ENCODE measurements around the gene SDC4.

SDC4 gene

DNA sequence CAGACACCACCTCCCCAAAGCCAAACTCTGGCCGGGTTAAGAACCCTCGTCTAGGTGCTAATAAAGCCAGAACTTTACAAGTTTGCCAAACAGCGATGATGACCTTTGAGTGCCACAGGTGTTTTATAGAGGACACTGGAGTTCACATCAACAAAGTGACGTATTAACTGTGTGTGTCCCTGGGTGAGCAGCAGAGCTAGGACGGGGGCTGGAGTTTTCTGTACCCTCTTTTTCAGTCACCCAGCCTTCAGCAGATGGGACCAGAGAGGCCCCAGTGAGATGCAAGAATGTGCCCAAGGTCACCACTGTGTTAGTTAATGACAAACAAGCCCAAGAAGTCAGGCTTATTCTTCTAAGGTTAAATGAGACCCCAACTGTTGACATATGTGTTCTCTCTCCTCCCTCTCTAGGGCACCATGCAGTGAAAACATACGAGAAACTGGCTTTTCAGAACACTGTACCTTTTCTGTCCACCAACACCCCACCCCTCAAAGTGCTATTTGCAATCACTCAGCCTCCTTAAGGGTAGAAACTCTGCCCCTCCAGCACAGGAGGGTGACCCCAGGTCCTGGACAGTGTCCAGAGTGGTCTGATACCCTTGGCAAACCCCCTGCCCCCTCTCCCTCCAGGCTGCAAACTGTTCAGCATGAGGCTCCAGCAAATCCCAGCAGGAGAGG lies 5.2 kb downstream of the SDC4 start:
- no peak for DNase-seq

DNA sequence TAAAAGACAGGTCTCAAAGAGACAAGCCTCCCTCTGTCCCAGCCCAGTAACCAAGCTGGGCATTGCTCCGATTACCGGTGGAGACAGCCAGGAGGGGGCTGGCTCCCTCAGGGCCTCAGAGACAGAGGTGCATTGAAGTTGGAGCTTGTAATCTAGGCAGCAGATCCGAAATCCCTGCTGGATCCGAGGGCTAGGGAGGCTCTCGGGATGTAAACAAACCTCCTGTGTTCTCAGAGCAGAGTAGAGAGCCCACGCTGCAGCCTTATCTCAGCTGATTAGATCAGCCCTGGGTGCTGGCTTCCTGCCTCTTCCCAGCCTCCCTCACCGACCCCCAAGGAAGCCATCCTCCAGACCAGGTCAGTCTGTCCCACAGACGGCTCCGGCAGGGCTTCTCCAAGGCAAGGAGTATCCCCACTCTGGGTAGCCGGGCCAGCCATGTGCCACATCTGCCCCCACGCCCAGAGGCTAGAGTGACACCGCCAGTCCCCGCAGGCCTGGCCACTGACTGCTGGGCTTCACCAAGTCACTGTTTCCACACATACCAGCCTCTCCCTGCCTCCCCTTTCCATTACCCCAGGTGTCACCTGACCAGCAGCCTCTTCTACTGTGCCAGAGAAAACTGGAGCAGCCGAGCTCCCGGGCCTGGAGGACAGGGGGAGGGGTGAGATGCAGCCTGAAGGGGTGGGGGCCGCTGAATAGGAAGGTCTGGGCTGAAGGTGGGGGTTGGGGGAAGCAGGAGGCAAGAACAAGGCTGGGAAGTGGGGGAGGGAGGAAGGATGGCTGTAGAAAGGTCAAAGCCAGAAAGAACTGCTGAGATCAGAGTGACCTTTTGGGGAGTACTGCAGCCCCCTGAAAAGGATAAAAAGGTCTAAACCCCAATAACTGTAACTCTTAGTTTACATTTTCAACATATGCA lies 6.0 kb downstream of the SDC4 start:
- DNase-seq = no peak

DNA sequence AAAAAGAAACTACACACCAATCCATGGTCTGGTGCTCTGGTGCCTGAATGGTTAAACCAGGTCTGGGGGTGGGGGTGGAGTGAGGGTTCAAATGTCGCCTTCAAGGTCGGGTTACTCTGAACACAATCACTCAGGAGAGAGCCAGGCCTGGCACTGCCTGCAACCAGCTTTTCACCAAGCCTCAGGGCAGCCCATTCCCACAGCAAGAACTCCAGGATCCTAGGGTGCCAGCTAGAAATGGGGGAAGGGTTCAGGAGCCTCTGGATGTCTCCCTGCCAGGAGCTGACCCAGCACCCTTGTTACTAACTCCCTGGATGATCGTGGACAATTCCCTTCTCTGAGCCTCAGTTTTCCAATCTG lies 6.7 kb downstream of the SDC4 start:
- no peak for DNase-seq

DNA sequence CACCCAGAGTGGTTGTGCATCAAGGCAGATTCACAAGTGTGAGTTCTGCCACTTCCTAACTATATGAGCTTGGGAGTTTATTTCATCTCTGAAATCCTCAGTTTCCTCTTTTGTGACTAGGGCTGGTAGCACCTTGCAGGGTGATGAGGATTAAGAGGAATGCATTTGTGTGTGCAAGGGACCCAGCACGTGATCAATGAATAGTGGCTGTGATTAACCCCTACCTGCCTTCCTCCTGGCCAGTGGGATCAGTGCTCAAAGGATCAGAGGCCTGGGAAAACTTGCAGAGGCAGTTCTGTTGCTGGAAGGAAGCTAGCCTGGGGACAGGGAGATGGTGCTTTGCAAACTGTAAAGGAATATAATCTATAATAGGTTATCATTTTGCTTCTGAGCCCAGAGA lies 7.3 kb downstream of the SDC4 start:
- DNase-seq = no peak

DNA sequence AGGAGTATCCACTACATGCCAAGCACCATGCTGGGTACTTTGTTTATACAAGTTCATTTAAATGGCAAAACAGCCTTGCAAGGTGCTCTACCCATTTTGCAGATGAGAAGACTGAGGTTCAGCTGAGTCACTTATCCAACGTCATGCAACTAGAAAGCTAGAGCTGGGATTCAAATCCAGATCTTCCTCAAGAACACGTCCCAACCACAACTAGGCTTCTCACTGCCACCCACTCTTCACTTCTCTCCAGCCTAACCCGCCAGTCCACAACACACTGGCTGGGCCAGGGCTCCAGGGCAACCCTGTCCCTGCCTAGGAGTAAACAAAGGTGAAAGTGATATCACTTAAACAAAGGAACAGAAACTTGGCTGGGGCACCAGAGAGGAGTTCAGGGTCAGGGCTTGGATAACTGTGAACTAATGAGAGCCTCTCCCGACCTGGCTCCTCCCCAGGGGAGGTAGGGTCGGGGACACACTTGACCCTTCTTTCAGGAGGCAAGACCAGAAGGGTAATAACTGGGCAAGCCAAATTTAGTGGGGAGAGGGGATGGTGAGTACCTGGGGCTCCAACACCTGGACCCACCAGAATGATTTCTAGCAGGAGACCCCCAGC lies 7.9 kb downstream of the SDC4 start:
- no peak for DNase-seq

DNA sequence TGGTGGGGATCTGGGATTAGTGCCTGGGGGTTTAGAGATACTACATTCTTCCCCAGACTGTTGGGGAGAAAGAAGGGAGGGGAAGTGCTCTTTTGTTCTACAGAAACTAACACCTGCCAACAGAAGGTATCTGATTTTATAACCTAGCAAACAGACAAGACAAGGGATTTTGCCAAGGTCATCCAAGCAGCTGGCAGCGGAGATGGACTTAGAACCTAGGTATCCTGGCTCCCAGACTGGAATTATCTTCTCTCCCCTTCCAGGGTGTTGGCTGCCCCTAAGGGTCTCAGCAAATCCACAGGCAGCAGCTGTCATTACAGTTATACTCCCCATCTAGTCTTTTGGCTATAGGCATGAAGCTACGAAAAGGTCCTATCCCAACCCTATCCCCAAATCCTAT lies 8.4 kb downstream of the SDC4 start:
- no peak for DNase-seq

DNA sequence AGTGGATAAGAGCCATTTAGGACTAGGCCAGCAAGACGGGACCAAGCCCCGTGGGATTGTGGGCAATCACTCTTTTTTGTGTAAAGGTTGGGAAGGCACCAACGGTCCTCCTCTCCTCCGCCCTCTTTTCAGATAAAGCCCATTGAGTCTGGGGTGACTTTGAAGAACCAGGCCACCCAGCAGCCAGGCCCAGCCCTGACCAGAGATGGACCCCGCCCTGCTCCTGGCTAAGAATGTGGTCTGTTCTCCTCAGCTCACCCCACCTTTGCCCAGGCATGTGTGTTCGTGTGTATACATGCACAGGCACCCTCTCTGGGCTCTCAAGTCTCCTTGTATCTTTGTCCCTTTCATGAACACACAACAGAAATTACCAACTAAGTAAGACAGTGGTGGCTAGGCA lies 9.1 kb downstream of the SDC4 start:
- DNase-seq = no peak

DNA sequence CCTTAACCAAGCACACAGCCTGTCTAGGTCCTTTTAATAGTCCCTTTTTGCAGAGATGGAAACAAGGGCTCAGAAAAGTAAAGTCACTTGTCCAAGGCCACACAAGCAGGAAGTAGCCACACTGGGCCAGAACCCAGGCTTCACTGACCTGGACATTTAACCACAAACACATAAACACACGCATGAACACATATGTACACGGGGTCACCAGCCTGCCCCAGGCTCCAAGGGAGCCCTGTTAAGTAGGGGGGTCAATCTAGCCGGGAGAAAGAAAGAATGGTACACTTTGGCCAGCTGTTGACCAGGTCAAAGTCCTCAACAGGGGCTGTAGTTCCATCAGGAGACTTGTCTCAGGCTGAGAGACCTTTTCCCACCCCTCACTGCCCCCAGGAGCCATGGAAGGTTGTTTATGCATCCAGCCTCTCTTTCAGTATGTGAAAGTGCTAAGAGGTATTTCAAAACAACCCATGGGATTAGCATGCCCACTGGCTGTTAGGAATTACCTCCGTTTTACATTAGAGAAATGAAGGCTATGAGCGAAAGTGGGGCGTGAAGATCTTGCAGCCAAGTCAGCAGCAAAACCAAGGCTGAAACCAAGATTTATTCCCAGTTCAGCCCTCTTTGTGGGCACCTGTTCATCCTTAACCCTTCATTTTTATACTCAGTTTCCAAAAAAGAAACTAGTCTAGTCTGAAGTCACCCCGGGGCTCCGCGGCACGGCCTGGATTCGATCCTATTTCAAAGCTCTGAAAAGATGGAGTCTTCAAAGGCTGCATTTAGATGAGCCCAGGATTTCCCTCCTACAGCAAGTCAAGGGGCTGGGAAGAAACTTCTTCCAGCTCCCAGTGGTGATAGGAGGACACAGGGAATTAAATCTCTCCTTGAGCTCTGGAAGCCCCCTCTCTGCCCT lies 9.8 kb downstream of the SDC4 start:
- no peak for DNase-seq

DNA sequence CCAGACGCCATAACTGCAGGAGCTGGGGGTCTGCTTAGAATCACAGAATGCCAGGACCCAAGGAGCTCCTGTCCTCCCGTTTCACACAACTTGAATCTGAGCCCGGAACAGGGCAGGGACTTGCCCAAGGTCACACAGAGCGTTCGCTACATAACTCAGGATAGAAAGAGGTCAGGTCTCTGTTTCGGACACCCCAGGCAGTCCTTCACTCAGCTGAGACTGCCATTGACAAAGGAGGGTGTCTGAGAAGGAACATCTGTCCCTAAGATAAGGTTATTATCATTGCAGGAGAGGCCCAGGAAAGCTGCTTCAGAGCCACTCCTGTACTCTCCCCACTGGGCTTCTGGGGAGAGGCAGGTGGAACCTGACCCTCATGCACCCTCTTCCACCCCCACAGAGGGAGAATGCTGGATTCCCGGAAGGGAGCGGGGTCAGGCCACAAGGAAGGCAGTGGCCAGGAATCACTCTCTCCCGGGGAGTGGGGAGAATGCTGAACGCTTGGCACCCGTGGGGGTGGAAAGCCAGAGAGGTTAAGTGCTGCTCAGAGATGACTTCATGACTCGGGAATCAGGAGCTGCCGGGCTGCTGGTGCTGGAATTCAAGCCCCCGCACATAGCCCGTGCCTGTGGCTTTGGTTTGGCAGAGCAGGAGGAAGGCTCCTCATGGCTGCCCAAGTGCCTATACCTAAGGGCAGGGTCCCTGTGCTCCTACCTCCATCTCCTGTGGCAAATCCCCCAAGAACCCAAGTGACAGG lies 10.7 kb downstream of the SDC4 start:
- no peak for DNase-seq

DNA sequence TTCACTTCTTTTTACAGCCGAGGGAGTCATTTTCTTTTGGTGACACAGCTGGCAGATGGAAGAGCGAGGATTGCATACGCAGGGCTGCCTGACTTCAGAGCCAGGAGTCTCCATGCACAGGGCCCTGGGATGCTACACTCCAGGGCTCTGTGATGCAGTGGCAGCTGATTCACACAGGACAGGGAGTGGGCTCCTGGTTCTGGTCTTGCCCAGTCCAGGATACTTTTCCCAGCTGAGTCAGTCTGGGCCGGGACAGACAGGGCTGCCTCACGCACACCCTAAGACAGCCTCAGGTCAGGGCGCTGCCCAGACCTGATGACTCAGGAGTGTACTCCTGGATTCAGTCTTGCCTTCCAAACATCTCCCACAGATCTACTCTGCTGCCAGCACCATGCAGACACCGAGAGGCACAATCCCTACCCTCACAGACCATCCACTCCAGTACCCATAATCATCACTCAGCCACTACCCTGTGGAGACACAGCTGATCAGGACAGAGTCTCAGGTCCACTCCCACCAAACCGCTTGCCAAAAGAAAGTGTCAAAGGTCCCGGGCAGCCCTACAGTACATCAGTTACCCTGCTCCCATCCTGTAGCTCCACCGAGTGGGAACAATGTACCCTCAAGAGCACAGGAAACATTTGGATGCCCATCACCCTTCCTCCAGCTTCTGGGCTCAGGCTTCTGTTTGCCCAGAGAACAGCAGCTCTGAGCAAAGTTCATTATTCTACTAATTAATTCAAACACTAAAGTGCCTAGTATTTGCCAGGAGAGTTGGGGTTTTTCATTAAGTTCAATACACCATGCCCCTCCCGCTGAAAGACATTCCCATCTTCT lies 11.5 kb downstream of the SDC4 start:
- no peak for DNase-seq

DNA sequence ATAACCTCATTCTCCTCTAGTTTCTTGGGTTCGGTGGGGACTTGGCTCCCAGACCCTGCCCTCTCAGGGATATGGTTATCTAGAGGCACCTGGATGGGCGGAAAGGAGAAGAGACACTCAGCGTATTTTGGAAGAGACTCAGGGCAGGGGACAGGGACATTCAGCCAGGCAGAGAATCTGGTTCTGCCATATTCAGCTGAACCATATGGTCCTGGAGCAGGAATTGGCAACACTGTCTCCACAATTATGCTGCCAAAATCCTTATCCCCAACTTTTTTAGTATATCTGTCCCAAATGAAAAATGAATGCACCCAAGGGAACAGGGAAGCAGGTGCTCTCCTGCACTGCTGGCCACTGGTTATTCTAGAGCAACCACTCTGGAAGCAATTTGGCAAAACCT lies 17.7 kb downstream of the SDC4 start:
- DNase-seq = no peak

DNA sequence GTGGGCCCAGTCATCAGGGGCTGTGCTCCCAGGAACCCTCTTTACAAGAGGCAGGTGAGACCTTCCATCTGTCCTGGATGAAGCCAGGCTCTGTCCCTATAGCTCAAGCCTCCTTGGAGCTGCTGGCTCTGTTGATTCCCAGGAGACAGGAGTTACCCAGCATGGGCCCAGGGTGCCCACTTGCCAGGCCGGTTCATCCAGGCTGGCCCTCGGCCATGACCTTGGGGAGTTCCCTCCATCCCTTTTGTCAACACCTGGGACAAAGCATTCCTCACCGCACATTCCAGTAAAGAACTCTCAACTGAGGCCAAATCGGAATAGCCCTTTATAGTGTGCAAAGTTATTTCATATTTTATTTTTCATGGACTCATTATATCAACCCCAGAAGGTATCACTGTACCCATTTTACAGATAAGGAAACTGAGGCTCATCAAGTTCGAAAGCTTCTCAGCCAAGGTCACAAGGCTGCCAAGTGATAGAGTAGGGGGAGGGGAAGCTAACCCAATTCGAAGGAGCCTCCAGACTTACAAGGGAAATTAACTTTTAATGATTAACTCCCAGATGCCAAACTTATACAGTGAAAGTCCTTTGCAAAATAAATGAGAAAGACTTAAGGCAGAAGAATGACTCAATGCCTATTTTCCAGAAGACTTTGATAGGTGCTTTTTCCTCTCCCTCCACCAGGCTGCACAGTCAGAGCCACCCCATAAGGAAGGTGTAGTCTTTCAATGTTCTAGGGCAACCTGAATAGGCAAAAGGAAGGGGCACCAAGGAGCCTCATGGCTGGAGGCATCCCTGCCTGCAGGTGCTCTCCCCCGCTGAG lies 18.5 kb downstream of the SDC4 start:
- DNase-seq = no peak

DNA sequence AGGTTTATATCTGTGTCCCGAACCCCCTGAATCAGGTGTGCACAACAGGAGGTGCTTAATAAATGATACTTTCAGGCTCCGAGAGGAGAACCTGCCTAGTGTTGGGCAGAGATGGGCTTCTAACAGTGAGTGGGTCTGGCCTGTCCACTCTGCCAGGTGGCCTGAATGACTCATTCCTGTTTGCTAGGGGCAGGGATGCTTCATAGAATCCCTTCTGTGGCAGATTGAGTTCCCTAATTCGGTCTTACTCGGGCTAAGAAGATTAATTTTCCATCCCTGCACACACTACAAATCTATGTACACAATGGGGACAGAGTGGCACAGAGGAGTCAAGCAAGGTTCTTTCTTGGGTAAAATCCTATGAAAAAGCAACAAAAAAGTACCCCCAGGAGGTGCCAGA lies 19.8 kb downstream of the SDC4 start:
- no peak for DNase-seq

DNA sequence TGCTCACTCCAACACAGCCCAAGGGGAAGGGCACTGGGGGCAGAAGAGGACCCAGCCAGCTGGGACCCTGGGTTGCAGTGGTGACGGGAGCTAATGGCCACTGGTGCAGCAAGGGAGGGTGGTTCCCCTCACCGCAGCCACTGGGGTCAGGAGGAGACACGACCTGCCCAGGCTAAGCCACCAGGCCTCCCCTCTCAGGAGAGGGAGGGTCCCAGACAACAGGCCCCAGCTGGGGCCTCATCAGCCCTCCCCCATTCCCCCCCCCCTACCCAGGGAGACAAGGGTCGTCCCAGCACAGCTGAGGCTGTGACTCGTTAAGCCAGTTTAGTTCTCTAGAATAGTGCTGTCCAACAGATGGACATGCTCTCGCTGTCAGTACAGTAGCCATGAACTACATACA lies 22.9 kb downstream of the SDC4 start:
- DNase-seq = no peak

DNA sequence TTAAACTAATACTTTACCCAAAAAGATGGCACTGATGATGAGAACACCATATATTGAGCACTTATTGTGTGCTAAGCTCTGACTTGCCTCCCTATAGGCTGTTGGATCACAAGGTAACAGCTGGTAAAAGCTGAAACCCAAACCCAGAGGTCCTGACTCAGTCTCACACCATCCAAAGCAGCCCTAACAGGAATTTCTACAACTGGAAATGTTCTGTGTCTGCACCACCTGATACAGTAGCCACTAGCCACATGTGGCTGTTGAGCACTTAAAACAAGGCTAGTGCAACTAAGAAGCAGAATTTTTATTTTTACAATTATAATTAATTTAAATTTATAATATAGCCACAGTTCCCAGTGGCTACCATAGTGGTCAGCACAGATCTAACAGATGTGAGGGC lies 24.5 kb downstream of the SDC4 start:
- no peak for DNase-seq

DNA sequence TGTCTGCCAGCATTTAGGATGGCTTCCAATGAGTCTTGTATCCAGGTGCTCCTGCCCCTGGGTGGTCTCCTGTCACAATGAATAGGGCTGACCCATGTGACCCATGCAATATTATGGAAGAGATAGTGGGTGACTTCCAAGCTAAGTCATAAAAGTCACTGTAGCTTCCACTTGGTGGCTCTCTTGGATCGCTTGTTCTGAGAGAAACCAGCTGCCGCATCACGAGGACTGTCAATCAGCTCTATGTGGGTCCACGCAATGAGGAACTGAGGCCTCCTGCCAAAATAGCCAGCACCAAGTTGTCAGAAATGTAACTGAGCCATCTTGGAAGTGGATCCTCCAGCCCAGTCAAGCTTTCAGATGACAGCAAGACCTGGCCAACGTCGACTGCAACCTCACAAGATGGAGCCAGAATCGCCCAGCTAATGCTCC lies 25.3 kb downstream of the SDC4 start:
- DNase-seq = peak; percentile 52

DNA sequence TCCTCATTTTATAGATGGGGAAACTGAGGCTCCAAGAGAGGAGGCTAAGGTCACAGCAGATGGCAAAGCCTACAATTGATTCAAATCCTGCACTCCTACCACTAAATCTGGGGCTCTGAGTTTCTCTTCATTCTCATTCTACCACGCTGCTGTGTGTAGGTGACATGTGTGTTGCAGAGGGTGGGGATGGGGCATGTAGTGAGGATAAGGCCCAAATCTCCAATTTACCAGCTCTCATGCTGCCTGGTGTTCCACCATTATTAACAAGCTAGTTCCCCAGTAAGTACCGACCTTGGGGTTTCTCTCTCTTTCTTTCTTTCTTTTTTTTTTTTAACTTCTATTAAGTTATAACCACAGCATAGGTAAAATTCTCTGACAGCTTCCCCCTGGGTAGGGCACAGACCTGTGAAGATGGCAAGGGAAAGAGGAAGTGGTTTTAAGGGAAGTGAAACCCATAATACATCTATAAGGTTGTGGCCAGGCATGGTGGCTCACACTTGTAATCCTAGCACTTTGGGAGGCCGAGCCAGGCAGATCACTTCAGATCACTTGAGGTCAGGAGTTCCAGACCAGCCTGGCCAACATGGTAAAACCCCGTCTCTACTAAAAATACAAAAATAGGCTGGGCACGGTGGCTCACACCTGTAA lies 27.2 kb downstream of the SDC4 start:
- peak; percentile 62 for DNase-seq

DNA sequence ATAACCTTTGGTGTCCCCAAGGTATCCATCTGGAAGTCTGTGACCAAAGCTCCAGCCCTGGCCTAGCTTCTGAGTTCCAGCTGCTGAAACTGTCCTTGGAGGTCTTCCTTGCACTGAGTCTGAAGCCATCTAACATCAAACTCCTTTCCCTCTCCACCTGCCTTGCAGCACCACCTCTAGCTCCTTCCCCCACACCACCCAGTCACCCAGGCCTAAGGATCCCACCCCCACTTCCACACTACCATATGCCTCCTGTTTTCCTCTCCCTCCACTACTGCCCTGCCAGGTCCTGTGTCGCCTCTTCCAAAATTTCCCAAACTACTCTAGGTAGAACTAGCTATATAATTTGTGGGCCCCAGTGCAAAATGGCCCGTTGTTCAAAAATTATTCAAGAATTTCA lies 29.3 kb downstream of the SDC4 start:
- no peak for DNase-seq

DNA sequence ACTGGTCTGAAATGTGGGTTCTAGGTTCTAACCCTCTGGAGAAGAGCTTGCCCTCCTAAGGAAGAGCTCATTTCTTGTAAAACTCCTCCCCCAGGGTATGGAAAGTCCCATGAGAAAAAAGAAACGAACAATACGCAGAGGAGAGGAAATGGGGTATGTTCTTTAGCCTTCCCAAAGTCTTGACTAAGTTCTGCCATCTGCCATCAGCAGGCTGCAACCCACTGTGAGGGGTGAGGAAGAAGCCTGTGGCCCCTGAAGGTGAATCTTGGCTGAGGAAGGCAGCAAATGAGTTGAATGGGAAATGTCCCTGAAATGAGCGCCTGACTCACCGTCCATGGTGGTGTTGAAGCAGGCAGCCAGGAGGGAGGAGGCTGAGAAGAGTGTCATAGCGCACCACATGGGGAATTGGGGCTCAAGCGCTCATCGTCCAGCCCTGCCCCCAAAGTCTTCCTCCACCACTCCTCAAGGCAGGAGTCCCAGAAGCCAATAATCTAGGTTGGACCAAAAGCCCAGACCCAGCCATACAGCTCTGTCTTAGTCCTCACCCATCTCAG lies 29.8 kb downstream of the SDC4 start:
- DNase-seq = no peak

DNA sequence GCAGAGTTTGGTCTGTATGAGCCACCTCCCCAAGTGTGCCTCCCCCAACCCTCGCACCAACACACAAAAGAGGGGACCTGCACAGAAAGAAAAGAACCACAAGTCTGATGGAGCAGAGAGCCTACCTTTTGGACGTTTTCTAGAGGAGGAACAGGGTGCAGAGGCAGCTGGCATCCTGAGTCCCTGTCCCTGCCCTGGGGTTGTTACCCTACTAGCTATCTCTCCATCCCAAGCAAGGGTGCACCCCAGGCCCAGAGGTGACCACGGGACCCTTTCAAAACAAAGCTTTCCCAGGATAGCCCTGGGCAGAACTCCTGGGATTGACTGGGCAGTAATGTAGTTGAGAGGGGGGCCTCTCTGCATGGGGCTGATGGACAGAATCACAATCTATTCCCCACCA lies 30.4 kb downstream of the SDC4 start:
- DNase-seq = no peak

All from CD4-positive, alpha-beta T cell treated with Interleukin-15 for 1 hour (primary cell).